Neutrophil (primary cell): Measurements from ENCODE around the gene SCFD2.

Experiments
- H3K27ac ChIP-seq: fragments of 200-600 bp; sonication (generic); 2 replicates; pipeline ENCODE4 v1.5.1; 2016; ENCODE audit warnings: mild to moderate bottlenecking, moderate library complexity
- H3K27me3 ChIP-seq: fragments of 200-600 bp; sonication (generic); 2 replicates; pipeline ENCODE4 v1.6.0; 2016; ENCODE audit warnings: mild to moderate bottlenecking
- H3K36me3 ChIP-seq: fragments of 200-600 bp; sonication (generic); 2 replicates; pipeline ENCODE4 v1.5.1; 2017
- H3K4me1 ChIP-seq, 2 experiments: fragments of 200-600 bp in 1 of 2; sonication (generic) in 1 of 2; 1 replicate in 1 of 2; 2 replicates in 1 of 2; pipeline versions ENCODE4 v1.5.1 to v1.6.1; 2013 to 2016; ENCODE audit warnings: low read depth in 1 of 2, low read length in 1 of 2, mild to moderate bottlenecking in 1 of 2, moderate library complexity in 1 of 2; ENCODE audit not compliant: control insufficient read depth in 1 of 2, insufficient read depth in 1 of 2
- H3K4me3 ChIP-seq, 2 experiments: fragments of 200-600 bp in 1 of 2; sonication (generic) in 1 of 2; 1 replicate in 1 of 2; 2 replicates in 1 of 2; pipeline ENCODE4 v1.5.1; 2013 to 2016; ENCODE audit warnings: low read depth in 1 of 2, low read length in 1 of 2, mild to moderate bottlenecking in 1 of 2, moderate library complexity in 1 of 2
- H3K9me3 ChIP-seq: fragments of 200-600 bp; sonication (generic); 2 replicates; pipeline ENCODE4 v1.5.1; 2016
- TF ChIP-seq, protein P1 (sequence below): fragments of 200-600 bp; sonication (generic); IDR thresholded peaks from 2 replicates; pipeline ENCODE4 v1.5.1; 2016; ENCODE audit warnings: antibody characterized with exemption

SCFD2 gene

GRCh38 chr4:52951016-52951415 is 414.8 kb downstream of the SCFD2 start:
- Histone ChIP-seq H3K27ac (no peak overlapping the region), H3K4me3 (no peak overlapping the region), H3K4me1 (no peaks in the 10 kb centered on the region), H3K36me3 (no peaks in the 10 kb centered on the region), H3K27me3 (no peaks in the 10 kb centered on the region), H3K9me3 (no peaks in the 10 kb centered on the region)
- TF ChIP-seq, protein P1, sequence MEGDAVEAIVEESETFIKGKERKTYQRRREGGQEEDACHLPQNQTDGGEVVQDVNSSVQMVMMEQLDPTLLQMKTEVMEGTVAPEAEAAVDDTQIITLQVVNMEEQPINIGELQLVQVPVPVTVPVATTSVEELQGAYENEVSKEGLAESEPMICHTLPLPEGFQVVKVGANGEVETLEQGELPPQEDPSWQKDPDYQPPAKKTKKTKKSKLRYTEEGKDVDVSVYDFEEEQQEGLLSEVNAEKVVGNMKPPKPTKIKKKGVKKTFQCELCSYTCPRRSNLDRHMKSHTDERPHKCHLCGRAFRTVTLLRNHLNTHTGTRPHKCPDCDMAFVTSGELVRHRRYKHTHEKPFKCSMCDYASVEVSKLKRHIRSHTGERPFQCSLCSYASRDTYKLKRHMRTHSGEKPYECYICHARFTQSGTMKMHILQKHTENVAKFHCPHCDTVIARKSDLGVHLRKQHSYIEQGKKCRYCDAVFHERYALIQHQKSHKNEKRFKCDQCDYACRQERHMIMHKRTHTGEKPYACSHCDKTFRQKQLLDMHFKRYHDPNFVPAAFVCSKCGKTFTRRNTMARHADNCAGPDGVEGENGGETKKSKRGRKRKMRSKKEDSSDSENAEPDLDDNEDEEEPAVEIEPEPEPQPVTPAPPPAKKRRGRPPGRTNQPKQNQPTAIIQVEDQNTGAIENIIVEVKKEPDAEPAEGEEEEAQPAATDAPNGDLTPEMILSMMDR, result no peak

DNA sequence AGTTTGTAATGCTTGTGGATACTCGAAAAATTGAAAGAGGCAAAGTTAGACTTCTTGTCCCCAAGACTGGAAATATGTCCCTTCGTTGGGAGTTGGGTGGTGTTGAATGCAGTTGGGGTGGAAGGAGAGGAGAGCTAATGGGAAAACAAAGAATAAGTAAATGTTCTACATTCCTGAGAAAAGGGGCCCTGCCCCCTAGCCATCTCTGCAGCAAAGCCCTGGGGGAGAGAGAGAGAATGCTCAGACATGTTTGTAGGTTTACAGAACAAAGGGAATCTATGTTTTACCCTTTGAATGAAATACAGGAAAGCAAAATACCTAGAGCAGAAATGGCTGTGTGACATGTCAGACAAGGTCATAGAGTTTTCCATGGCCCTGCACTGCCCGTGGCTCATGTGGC is 415.6 kb downstream of the SCFD2 start:
- TF ChIP-seq, protein P1, result no peak
- Histone ChIP-seq H3K27ac (no peak overlapping the region), H3K9me3 (no peaks in the 10 kb centered on the region), H3K36me3 (no peaks in the 10 kb centered on the region), H3K27me3 (no peaks in the 10 kb centered on the region), H3K4me1 (no peaks in the 10 kb centered on the region), H3K4me3 (no peak overlapping the region)

GRCh38 chr4:52949336-52949735 is 416.5 kb downstream of the SCFD2 start:
- Histone ChIP-seq H3K27ac (no peak overlapping the region), H3K27me3 (no peaks in the 10 kb centered on the region), H3K4me3 (no peak overlapping the region), H3K36me3 (no peaks in the 10 kb centered on the region), H3K4me1 (no peaks in the 10 kb centered on the region), H3K9me3 (no peaks in the 10 kb centered on the region)
- TF ChIP-seq, protein P1, result no peak

DNA sequence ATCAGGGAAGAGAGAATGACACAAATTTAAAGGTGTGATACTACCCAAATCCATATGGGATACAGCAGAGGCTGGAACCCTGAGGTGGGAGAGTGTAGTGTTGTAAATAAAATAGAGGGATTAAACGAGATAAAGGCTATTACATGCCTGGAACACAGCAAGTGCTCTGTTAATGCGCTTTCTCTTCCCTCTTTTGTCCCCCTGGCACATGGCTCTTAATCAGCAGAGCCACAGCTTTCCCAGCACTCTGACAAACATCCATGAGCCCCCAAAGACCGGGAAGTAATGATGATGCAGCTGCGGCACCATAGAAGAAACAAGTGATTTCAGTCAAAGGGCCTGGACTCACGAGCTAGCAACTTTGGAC is 417.8 kb downstream of the SCFD2 start:
- no peak overlapping the region for H3K27ac ChIP-seq
- H3K36me3 ChIP-seq, result no peaks in the 10 kb centered on the region
- H3K4me1 ChIP-seq, result no peaks in the 10 kb centered on the region
- TF ChIP-seq, protein P1, result no peak
- no peaks in the 10 kb centered on the region for H3K27me3 ChIP-seq
- no peaks in the 10 kb centered on the region for H3K9me3 ChIP-seq
- H3K4me3 ChIP-seq, result no peak overlapping the region

- TF ChIP-seq, protein P1, result no peak
- H3K4me3 ChIP-seq, result no peak overlapping the region
- no peaks in the 10 kb centered on the region for H3K27me3 ChIP-seq
- H3K4me1 ChIP-seq, result no peaks in the 10 kb centered on the region
- no peak overlapping the region for H3K27ac ChIP-seq
- no peaks in the 10 kb centered on the region for H3K36me3 ChIP-seq
- no peaks in the 10 kb centered on the region for H3K9me3 ChIP-seq
These were observed 418.3 kb downstream of the SCFD2 start for GRCh38 chr4:52947401-52948056.
